COR-L47 (cell line): Measurements from ENCODE around the gene SPRED1.
"Not testable (repeated sequence)": the region's sequence is repeated elsewhere in the genome, so short reads cannot be mapped to it uniquely, and the experiment has no call there.

Experiments used
- DNase-seq: peaks from one replicate; lab custom pipeline; 2025; lab: John Stamatoyannopoulos, UW

Gene SPRED1

DNA sequence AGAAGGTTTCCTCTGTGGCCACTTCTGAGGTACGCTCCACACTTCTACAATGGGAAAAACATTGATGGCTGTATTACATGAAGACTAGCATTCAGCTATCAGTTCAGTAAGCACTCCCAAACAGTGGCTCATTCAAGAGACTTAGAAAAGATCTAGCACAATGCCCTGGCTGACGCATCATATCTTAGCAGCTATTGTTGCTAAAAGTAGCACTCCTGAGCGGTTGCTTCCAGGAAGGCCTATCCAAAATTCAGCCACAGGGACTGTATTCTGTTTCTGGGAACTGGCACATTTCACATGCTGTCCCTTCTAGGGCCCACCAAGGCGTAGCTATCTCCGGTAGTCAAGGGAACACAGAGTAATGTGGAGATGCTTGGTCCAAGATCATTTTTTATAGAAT, 21.2 kb upstream of the SPRED1 start:
- DNase-seq = no peak

DNA sequence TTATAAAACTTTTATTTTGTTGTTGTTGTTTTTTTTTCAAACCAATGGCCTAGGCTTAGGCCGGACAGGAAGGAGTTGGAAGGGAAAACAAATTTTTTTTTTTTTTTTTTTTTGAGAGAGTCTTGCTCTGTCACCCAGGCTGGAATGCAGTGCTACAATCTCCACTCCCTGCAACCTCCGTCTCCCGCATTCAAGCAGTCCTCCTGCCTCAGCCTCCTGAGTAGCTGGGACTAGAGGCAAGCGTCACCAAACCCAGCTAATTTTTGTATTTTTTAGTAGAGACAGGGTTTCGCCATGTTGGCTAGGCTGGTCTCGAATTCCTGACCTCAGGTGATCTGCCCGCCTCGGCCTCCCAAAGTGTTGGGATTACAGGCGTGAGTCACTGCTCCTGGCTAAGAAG, 15.6 kb upstream of the SPRED1 start:
- not testable (repeated sequence) for DNase-seq

GRCh38 chr15:38238311-38238710, 14.3 kb upstream of the SPRED1 start:
- DNase-seq = no peak

- DNase-seq = no peak
Observed at GRCh38 chr15:38242055-38242454, 10.6 kb upstream of the SPRED1 start.

DNA sequence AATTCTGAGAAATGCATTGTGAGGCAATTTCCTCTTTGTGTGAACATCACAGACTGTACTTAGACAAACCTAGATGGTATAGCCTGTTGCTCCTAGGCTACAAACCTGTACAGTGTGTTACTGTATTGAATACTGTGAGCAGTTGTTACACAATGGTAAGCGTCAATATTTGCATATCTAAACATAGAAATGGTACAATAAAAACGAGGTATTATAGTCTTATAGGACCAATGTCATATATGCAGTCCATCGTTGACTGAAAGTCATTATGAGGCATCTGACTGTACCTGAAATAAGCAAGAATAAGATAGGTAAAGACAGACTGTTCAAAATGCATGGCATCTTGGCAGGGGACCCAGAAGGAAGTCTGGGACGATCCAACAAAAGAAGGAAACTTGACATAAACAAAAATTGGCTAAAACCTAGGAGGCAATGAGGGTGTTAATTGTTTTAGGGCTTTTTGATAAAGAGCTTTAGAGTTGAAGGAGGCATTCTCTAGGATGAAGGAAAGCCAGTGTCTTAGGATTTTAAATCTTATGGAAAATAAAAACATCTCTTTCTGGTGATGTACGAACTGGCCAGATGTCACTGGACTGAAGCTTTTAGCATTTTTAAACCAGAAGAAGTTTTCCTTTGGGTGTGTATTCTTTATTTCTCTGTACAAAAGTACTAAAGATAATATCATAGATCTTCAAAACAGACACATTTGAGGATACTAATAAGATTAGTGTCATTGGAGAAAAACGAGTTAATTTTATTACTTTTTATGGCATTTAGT, 9.2 kb upstream of the SPRED1 start:
- no peak for DNase-seq

DNA sequence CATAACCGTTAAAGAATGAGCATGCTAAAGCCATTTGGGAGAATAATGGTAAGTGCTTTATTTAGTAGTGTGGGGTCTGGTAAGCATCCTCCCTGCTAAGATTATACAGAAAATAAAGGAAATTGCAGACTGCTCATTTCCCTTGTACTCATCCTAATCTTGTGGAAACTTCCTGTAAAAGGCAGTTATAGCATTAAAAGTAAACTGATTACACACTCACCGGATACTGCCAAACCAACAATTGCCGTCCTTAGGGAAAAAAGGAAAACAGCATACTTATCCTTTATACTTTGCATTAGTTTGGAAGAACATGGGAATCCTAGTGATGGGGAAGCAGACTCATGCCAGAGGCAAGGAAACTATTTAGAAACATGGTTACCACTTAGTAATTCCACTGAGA, 5.3 kb upstream of the SPRED1 start:
- no peak for DNase-seq

DNA sequence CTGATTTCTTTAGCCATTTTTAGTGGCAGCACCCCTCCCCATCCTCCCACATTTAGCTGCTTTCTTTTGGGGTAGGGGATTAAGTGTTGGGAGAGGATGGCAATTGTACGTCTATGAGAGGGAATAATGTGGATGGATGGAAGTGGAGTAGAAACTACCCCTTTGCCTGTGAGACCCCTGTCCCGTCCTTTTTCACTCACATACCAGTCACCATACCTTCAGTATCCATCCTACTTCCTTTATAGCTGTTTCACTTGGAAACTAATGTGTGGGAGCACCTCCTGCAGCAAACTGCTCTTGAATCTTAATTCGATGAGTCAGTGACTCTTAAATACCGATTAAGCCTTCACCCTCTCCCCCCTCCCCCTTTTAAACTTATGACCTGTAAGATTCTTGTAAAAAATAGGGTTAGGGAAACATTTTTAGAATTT, 730 bp downstream of the SPRED1 start:
- DNase-seq = no peak

DNA sequence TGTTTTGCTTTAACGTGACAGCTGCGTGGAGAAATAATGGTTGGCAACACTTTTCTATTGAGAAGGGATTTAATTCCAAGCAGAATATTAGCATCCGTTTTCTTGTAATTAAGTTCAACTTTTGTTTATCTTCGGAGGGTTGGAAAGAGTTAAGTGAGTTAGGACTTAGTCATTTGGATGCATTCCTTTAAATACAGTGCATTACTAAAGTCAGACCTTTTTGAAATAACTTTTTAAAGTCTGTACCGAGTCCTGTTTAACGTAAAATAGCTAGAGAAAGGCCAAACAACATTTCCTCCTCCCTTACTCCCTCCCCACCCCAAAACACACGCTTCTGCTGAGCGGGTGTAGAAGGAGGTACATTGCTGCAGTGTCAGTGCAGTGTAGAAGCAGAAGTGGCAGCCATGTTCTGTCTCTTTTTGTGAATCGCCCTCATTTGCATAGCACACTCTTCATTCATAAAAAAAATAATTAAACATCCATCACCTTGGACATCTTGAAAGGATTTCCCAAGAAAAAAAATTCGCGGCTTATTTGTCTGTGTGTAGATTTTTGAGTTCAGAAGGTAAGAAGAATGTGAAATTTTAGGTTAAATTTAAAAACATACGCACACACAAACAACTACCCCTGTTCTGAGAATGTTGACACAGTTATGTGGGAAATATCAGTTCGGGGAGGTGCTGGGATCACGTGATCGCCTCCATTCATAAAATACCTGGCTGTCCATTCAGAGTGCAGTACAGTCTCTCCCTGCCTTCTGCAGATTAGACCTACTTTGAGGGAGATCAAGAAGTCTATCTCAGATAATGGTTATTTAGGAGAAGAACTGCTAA, 1.6 kb downstream of the SPRED1 start:
- no peak for DNase-seq

DNA sequence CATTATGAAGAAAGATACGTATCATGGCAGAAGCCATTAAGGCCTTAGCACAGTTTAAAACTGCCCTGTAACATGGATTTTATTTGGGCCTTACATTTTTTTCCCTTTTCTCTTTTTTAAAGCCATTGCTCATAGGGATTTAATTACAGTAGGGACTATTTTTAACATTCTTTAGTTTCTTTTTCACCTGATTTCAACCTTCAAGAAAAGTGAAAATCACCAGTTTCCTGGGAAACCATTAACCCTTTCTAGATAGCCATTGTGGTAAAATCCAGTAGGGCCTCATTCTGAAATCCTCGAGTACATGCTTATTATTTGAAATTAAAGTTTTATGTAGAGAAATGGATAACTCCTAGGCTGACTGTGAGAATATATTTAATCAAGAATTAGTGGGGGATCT, 3.1 kb downstream of the SPRED1 start:
- DNase-seq = no peak

DNA sequence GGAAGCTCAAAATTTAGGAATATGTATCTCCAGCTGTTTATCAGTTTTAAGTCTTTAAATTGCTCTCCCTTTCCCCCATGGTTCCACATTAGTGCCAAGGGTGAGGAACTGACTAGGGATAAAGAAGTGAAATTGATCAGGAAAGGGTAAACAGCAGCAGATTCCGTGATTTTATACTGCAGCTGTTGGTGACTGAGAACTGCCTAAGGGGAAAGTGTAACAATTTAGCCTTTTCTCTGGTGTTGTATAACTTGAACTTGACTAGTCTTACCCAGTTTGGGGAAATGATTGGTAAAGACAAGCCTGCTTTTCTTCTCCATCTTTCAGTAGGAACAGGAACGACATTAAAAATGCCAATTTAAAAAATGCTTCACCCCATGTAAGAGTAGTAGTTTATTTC, 5.0 kb downstream of the SPRED1 start:
- DNase-seq = no peak

GRCh38 chr15:38259134-38259533, 6.5 kb downstream of the SPRED1 start:
- no peak for DNase-seq

GRCh38 chr15:38260077-38260476, 7.4 kb downstream of the SPRED1 start:
- DNase-seq = no peak

GRCh38 chr15:38263251-38263650, 10.6 kb downstream of the SPRED1 start:
- DNase-seq = no peak

GRCh38 chr15:38263996-38264395, 11.4 kb downstream of the SPRED1 start:
- DNase-seq = no peak

- no peak for DNase-seq
Observed at GRCh38 chr15:38266247-38266986, 13.8 kb downstream of the SPRED1 start.

- DNase-seq = no peak
Observed at GRCh38 chr15:38267421-38268022, 14.9 kb downstream of the SPRED1 start.

- no peak for DNase-seq
Observed at GRCh38 chr15:38271144-38271543, 18.5 kb downstream of the SPRED1 start.

DNA sequence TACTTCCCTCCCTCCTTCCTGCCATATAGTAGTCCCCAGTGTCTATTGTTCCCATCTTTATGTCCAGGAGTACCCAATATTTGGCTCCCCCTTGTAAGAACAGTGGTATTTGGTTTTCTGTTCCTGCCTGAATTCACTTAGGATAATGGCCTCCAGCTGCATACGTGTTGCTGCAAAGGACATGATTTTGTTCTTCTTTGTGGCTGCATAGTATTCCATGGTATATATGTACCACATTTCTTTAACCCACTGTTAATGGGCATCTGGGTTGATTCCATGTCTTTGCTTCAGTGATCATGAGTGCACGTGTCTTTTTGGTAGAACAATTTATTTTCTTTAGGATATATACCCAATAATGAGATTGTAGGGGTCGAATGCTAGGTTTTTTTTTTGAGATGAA, 19.3 kb downstream of the SPRED1 start:
- DNase-seq = no peak

DNA sequence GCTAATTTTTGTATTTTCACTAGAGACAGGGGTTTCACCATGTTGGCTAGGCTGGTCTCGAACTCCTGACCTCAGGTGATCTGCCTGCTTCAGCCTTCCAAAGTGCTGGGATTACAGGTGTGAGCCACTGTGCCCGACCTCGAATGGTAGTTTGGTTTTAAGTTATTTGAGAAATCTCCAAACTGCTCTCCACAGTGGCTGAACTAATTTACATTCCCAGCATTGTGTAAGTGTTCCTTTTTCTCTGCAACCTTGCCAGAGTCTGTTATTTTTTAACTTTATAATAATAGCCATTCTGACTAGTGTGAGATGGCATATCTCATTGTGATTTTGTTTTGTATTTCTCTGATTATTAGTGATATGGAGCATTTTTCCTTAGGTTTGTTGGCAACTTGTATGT, 19.8 kb downstream of the SPRED1 start:
- not testable (repeated sequence) for DNase-seq

DNA sequence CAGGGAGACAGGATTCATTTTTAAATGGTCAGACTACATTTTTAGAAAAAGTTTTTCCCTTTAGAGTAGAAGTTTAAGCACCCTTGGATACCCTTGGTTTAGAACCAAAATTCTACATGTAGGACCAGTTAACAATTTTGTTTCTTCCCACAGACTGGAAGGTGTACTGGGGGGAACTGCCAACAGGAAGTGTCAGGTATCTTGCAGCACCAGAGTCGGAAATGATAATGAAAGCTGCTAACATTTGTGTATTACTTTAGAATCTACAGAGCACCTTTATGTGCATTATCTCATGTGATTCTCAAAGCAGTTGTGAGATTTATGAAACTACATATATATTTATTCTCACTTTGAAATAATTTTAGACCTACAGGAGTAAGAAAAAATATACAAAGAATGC, 21.5 kb downstream of the SPRED1 start:
- DNase-seq = no peak

DNA sequence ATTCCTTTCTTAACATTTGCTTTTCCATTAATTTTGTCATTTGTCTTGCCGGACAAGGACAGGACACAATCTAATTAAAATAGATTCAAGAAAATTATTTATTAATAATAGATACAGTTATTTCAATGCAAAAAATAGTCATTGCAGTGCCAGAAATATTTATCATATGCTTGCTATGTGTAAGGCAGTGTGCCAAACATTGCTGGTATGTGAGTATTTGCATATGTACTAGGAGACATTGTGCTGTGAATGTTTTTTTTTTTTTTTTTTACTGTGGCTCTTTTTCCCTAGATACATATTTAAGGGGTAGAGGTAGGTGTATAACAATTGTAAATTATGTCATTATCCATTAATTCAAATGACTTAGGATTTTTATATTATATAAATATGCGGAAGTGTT, 23.3 kb downstream of the SPRED1 start:
- DNase-seq = no peak

DNA sequence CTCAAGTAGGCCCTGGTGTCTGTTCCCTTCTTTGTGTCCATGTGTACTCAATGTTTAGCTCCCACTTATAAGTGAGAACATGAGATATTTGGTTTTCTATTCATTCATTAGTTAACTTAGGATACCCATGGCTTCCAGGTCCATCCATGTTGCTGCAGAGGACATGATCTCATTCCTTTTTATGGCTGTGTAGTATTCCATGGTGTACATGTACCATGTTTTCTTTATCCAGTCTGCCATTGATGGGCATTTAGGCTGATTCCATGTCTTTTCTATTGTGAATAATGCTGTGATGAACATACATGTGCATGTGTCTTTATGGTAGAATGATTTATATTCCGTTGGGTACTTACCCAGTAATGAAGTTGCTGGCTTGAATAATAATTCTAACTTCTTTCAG, 24.6 kb downstream of the SPRED1 start:
- DNase-seq = not testable (repeated sequence)
